HepG2 (cell line): ENCODE results near the gene ZNF213. TPM values are rescaled to one million over a fixed set of nuclear protein-coding genes. Genes with fewer than 3 reads are reported as not detected.

Source experiments
- FOXA3 ChIP-seq: IDR thresholded peaks from 2 replicates; pipeline ENCODE4 v1.6.1; 2016; ENCODE audit warnings: missing genetic modification reagents, missing compliant biosample characterization
- MED1 ChIP-seq: sonication (generic); formaldehyde crosslinking; IDR thresholded peaks from 2 replicates; pipeline ENCODE4 v1.4.0; 2020; ENCODE audit warnings: missing genetic modification reagents
- MEF2D ChIP-seq: sonication (generic); formaldehyde crosslinking; IDR thresholded peaks from 2 replicates; pipeline ENCODE4 v1.5.1; 2020; ENCODE audit warnings: mild to moderate bottlenecking, missing genetic modification reagents
- NONO ChIP-seq, 2 experiments: fragments of 450-650 bp in 1 of 2; sonication (generic) in 1 of 2; formaldehyde crosslinking in 1 of 2; IDR thresholded peaks in 1 of 2; conservative IDR thresholded peaks in 1 of 2; 2 replicates each; pipeline versions ENCODE4 v1.6.1 to v1.8.0; 2017 to 2022; ENCODE audit warnings: mild to moderate bottlenecking in 1 of 2, missing genetic modification reagents in 1 of 2, moderate library complexity in 1 of 2
- PHF8 ChIP-seq: sonication (generic); formaldehyde crosslinking; IDR thresholded peaks from 2 replicates; pipeline ENCODE4 v1.5.0; 2020; ENCODE audit warnings: missing genetic modification reagents
- RELA ChIP-seq: sonication (generic); formaldehyde crosslinking; IDR thresholded peaks from 2 replicates; pipeline ENCODE4 v1.4.0; 2020; ENCODE audit warnings: missing genetic modification reagents
- REXO4 ChIP-seq: sonication (generic); formaldehyde crosslinking; IDR thresholded peaks from 2 replicates; pipeline ENCODE4 v1.8.0; 2022; ENCODE audit warnings: missing genetic modification reagents, mild to moderate bottlenecking, borderline replicate concordance
- TCF7 ChIP-seq: sonication (generic); IDR thresholded peaks from 2 replicates; pipeline ENCODE4 v1.6.1; 2016; ENCODE audit warnings: antibody characterized with exemption, low read depth
- ZFY ChIP-seq: sonication (generic); formaldehyde crosslinking; IDR thresholded peaks from 2 replicates; pipeline ENCODE4 v1.4.0; 2020; ENCODE audit warnings: missing genetic modification reagents
- ZNF367 ChIP-seq: sonication (generic); formaldehyde crosslinking; IDR thresholded peaks from 2 replicates; pipeline ENCODE4 v1.4.0; 2020; ENCODE audit warnings: missing genetic modification reagents, borderline replicate concordance
- ZNF619 ChIP-seq: sonication (generic); formaldehyde crosslinking; IDR thresholded peaks from 2 replicates; pipeline ENCODE4 v1.4.0; 2020; ENCODE audit warnings: mild to moderate bottlenecking, missing genetic modification reagents
- ZNF724P ChIP-seq: sonication (generic); formaldehyde crosslinking; IDR thresholded peaks from 2 replicates; pipeline ENCODE4 v1.8.0; 2022; ENCODE audit warnings: missing genetic modification reagents, borderline replicate concordance
- ZNF816 ChIP-seq: sonication (generic); formaldehyde crosslinking; IDR thresholded peaks from 2 replicates; pipeline ENCODE4 v1.8.0; 2022; ENCODE audit warnings: missing genetic modification reagents, mild to moderate bottlenecking, borderline replicate concordance
- ZNF839 ChIP-seq: sonication (generic); formaldehyde crosslinking; IDR thresholded peaks from 2 replicates; pipeline ENCODE4 v1.4.0; 2020; ENCODE audit warnings: missing genetic modification reagents, mild to moderate bottlenecking, borderline replicate concordance
- polyA plus RNA-seq, 8 experiments: library from polyadenylated mRNA; depleted of rRNA in 3 of 8; stranded (reverse) in 7 of 8; unstranded in 1 of 8; fragments of >200 nt; fragmentation: Illumina TruSeq in 4 of 8; extraction: Trizol in 4 of 8; gene quantifications; 2 replicates each; pipeline versions ENCODE4 v1.2.1 to v1.2.3, GENCODE V29; 2011 to 2016; ENCODE audit warnings: low read depth in 4 of 8, missing spikeins in 1 of 8, mixed read lengths in 1 of 8; ENCODE audit not compliant: insufficient read depth in 1 of 8
- total RNA-seq, 5 experiments: library from RNA; depleted of rRNA; stranded (reverse); fragments of >200 nt; fragmentation: Illumina TruSeq; extraction: Trizol; gene quantifications; 2 replicates each; pipeline ENCODE4 v1.2.3, GENCODE V29; 2016; ENCODE audit warnings: low read depth in 1 of 5
- TF ChIP-seq, protein P1 (sequence below): sonication (generic); formaldehyde crosslinking; IDR thresholded peaks from 2 replicates; pipeline ENCODE4 v1.5.1; 2020; ENCODE audit warnings: mild to moderate bottlenecking, missing genetic modification reagents, moderate library complexity
- TF ChIP-seq, protein P2 (sequence below): sonication (generic); formaldehyde crosslinking; IDR thresholded peaks from 2 replicates; pipeline ENCODE4 v1.4.0; 2020; ENCODE audit warnings: missing genetic modification reagents, borderline replicate concordance
- TF ChIP-seq, protein P3 (sequence below): sonication (generic); formaldehyde crosslinking; IDR thresholded peaks from 2 replicates; pipeline ENCODE4; 2020; ENCODE audit warnings: missing genetic modification reagents, mild to moderate bottlenecking, borderline replicate concordance

Gene ZNF213
- total and polyA plus RNA-seq, 2 of the 13 experiments (the other 11 are each of a cell fraction or from before 2014, with no cell fraction given): 0.59 to 0.97 TPM

DNA sequence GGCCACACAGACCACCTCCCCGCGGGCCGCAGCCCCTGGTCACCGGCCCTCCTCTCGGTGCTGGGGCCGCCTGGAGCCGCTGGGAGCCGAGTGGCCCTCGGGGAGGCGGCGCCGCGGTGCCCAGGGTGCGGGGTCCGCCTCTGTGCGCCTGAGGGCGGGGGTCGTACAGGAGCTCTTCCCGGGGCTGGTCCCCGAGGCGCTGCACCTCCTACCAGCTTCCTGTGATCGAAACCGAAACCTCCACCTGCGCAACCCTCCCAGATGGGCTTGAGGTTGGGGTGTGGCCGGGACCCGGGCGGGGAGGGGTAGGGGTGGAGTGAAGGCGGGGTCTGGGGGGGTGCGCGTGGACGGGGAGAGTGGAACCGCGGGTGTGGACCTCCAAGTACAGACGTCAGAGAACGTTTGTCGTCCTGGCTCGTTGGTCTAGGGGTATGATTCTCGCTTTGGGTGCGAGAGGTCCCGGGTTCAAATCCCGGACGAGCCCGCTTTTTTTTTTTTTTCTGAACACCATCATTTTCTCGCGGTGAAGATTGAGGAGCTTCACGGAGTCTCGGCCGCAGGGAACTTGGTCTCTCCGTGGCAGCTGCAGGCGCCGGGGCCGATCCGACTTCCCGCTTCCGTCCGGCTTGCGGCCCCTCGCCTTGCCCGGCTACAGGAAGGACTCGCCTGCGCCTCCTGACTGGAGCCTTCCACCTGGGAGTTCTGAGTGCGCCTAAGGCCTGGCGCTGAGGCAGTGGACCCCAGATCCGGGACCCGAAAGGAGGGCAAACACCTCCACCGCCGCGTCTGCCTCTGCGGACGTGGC is 23.9 kb downstream of the ZNF213 start (continued):
- no peak for TF ChIP-seq NONO (IDR thresholded peaks at IDR 0.05)
- TF ChIP-seq NONO (CRISPR knock-in tag; conservative IDR thresholded peaks at IDR 0.05): 0 out of 2 replicates have a peak, but pooled peaks have one; percentile 50
- peak; percentile 64; the same call in 1 of the 2 replicates for TF ChIP-seq MEF2D
- 0 out of 2 replicates have a peak, but pooled peaks have one; percentile 4 for TF ChIP-seq FOXA3 (CRISPR knock-in tag)
- TF ChIP-seq, protein P1, sequence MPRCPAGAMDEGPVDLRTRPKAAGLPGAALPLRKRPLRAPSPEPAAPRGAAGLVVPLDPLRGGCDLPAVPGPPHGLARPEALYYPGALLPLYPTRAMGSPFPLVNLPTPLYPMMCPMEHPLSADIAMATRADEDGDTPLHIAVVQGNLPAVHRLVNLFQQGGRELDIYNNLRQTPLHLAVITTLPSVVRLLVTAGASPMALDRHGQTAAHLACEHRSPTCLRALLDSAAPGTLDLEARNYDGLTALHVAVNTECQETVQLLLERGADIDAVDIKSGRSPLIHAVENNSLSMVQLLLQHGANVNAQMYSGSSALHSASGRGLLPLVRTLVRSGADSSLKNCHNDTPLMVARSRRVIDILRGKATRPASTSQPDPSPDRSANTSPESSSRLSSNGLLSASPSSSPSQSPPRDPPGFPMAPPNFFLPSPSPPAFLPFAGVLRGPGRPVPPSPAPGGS: no peak
- TF ChIP-seq, protein P2, sequence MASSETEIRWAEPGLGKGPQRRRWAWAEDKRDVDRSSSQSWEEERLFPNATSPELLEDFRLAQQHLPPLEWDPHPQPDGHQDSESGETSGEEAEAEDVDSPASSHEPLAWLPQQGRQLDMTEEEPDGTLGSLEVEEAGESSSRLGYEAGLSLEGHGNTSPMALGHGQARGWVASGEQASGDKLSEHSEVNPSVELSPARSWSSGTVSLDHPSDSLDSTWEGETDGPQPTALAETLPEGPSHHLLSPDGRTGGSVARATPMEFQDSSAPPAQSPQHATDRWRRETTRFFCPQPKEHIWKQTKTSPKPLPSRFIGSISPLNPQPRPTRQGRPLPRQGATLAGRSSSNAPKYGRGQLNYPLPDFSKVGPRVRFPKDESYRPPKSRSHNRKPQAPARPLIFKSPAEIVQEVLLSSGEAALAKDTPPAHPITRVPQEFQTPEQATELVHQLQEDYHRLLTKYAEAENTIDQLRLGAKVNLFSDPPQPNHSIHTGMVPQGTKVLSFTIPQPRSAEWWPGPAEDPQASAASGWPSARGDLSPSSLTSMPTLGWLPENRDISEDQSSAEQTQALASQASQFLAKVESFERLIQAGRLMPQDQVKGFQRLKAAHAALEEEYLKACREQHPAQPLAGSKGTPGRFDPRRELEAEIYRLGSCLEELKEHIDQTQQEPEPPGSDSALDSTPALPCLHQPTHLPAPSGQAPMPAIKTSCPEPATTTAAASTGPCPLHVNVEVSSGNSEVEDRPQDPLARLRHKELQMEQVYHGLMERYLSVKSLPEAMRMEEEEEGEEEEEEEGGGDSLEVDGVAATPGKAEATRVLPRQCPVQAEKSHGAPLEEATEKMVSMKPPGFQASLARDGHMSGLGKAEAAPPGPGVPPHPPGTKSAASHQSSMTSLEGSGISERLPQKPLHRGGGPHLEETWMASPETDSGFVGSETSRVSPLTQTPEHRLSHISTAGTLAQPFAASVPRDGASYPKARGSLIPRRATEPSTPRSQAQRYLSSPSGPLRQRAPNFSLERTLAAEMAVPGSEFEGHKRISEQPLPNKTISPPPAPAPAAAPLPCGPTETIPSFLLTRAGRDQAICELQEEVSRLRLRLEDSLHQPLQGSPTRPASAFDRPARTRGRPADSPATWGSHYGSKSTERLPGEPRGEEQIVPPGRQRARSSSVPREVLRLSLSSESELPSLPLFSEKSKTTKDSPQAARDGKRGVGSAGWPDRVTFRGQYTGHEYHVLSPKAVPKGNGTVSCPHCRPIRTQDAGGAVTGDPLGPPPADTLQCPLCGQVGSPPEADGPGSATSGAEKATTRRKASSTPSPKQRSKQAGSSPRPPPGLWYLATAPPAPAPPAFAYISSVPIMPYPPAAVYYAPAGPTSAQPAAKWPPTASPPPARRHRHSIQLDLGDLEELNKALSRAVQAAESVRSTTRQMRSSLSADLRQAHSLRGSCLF (CRISPR knock-in tag): no peak
- TF ChIP-seq ZNF816 (CRISPR knock-in tag): no peak
- TF ChIP-seq ZNF724P: no peak
- peak; percentile 65 for TF ChIP-seq ZFY (CRISPR knock-in tag)
- no peak for TF ChIP-seq REXO4 (CRISPR knock-in tag)
- TF ChIP-seq PHF8: peak; percentile 65
- TF ChIP-seq ZNF839: no peak
- TF ChIP-seq TCF7: no peak
- peak; percentile 55; the same call in 1 of the 2 replicates for TF ChIP-seq MED1
- no peak for TF ChIP-seq ZNF619
- TF ChIP-seq, protein P3, sequence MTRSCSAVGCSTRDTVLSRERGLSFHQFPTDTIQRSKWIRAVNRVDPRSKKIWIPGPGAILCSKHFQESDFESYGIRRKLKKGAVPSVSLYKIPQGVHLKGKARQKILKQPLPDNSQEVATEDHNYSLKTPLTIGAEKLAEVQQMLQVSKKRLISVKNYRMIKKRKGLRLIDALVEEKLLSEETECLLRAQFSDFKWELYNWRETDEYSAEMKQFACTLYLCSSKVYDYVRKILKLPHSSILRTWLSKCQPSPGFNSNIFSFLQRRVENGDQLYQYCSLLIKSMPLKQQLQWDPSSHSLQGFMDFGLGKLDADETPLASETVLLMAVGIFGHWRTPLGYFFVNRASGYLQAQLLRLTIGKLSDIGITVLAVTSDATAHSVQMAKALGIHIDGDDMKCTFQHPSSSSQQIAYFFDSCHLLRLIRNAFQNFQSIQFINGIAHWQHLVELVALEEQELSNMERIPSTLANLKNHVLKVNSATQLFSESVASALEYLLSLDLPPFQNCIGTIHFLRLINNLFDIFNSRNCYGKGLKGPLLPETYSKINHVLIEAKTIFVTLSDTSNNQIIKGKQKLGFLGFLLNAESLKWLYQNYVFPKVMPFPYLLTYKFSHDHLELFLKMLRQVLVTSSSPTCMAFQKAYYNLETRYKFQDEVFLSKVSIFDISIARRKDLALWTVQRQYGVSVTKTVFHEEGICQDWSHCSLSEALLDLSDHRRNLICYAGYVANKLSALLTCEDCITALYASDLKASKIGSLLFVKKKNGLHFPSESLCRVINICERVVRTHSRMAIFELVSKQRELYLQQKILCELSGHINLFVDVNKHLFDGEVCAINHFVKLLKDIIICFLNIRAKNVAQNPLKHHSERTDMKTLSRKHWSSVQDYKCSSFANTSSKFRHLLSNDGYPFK (CRISPR knock-in tag): peak; percentile 36; the same call in 1 of the 2 replicates
- no peak for TF ChIP-seq RELA (CRISPR knock-in tag)
- no peak for TF ChIP-seq ZNF367
